Natural killer cell treated with Interleukin-12 subunit alpha and Interleukin-12 subunit beta and Interleukin-15 and Interleukin-18, amount 100 ng/mL, for 72 hours (primary cell): ENCODE data around the gene KCNAB2. TPM values are rescaled to one million over a fixed set of nuclear protein-coding genes. Genes with fewer than 3 reads are reported as not detected.
A peak's percentile ranks its signal among the peaks of the same experiment; 100 is the strongest.

Experiments
- ATAC-seq, 2 donors: fragments of 150-1000 bp; cut with Tn5 transposase in 1 of 2; sonication (Bioruptor Pico), chemical (Tn5 transposase) in 1 of 2; 2 replicates each; pipeline ENCODE4 v1.10.0; 2021
- DNase-seq: peaks from one replicate; pipeline ENCODE4 v3.0.0; 2022; ENCODE audit warnings: low spot score
- H3K27ac Mint-ChIP-seq, 2 donors: 1 replicate in 1 of 2; 2 replicates in 1 of 2; pipeline ENCODE4 v1.8.0; 2022; ENCODE audit warnings: mixed read lengths in 2 of 2, mild to moderate bottlenecking in 1 of 2, moderate library complexity in 1 of 2
- H3K27me3 Mint-ChIP-seq, 2 donors: 1 replicate in 1 of 2; 2 replicates in 1 of 2; pipeline ENCODE4 v1.8.0; 2022; ENCODE audit warnings: mixed read lengths in 2 of 2
- H3K36me3 Mint-ChIP-seq: one replicate; pipeline ENCODE4 v1.8.0; 2022; ENCODE audit warnings: mixed read lengths
- H3K4me1 Mint-ChIP-seq, 2 donors: 1 replicate in 1 of 2; 2 replicates in 1 of 2; pipeline ENCODE4 v1.8.0; 2022; ENCODE audit warnings: low read depth in 2 of 2, mixed read lengths in 2 of 2, mild to moderate bottlenecking in 1 of 2
- H3K4me3 Mint-ChIP-seq: one replicate; pipeline ENCODE4 v1.8.0; 2022; ENCODE audit warnings: mixed read lengths
- H3K9me3 Mint-ChIP-seq: 2 replicates; pipeline ENCODE4 v1.8.0; 2022; ENCODE audit warnings: mixed read lengths
- total RNA-seq, 2 donors: library from RNA; stranded (reverse); gene quantifications; one replicate each; pipeline ENCODE4 v1.2.3, GENCODE V29; 2022

Gene KCNAB2
- total RNA-seq, 2 donors from 2014 or later = 157 to 360 TPM

- peak overlapping the region in 1 of 2 donors; percentile 54 for H3K27ac Mint-ChIP-seq
- H3K4me1 Mint-ChIP-seq = peaks cover 0 to 6% of the 10 kb centered on the region in 2 donors
- no peak overlapping the region for H3K4me3 Mint-ChIP-seq
- ATAC-seq (no peak), DNase-seq (no peak)
- H3K36me3 Mint-ChIP-seq = peaks cover 5% of the 10 kb centered on the region
- no peaks in the 10 kb centered on the region for H3K9me3 Mint-ChIP-seq
- H3K27me3 Mint-ChIP-seq = no peaks in the 10 kb centered on the region
These were observed 52.9 kb downstream of the KCNAB2 start for GRCh38 chr1:6098303-6099215.

- no peak for DNase-seq
- Mint-ChIP-seq H3K9me3 (no peaks in the 10 kb centered on the region), H3K4me1 (peaks cover 0 to 6% of the 10 kb centered on the region in 2 donors), H3K4me3 (no peak overlapping the region), H3K36me3 (peaks cover 5% of the 10 kb centered on the region), H3K27ac (no peak overlapping the region), H3K27me3 (no peaks in the 10 kb centered on the region)
- no peak for ATAC-seq
These were observed 53.6 kb downstream of the KCNAB2 start for GRCh38 chr1:6099297-6099696.

- peaks cover 5% of the 10 kb centered on the region for H3K36me3 Mint-ChIP-seq
- H3K4me3 Mint-ChIP-seq = no peak overlapping the region
- H3K27me3 Mint-ChIP-seq = no peaks in the 10 kb centered on the region
- peaks cover 0 to 6% of the 10 kb centered on the region in 2 donors for H3K4me1 Mint-ChIP-seq
- no peaks in the 10 kb centered on the region for H3K9me3 Mint-ChIP-seq
- ATAC-seq = no peak
- H3K27ac Mint-ChIP-seq = no peak overlapping the region
- no peak for DNase-seq
These were observed 54.4 kb downstream of the KCNAB2 start for GRCh38 chr1:6099787-6100765.

- peaks cover 5% of the 10 kb centered on the region for H3K36me3 Mint-ChIP-seq
These were observed 55.4 kb downstream of the KCNAB2 start for GRCh38 chr1:6100861-6101783.

GRCh38 chr1:6101826-6102531, 56.3 kb downstream of the KCNAB2 start:
- peaks cover 0 to 6% of the 10 kb centered on the region in 2 donors for H3K4me1 Mint-ChIP-seq
- H3K9me3 Mint-ChIP-seq = no peaks in the 10 kb centered on the region
- H3K27ac Mint-ChIP-seq = no peak overlapping the region
- H3K27me3 Mint-ChIP-seq = no peaks in the 10 kb centered on the region
- DNase-seq (no peak), ATAC-seq (peak; percentile 16 to 32)
- no peak overlapping the region for H3K4me3 Mint-ChIP-seq
- peaks cover 5% of the 10 kb centered on the region for H3K36me3 Mint-ChIP-seq

More at GRCh38 chr1:6100861-6101783, 55.4 kb downstream of the KCNAB2 start:
- Mint-ChIP-seq H3K4me3 (no peak overlapping the region), H3K27me3 (no peaks in the 10 kb centered on the region), H3K4me1 (peaks cover 0 to 6% of the 10 kb centered on the region in 2 donors), H3K9me3 (no peaks in the 10 kb centered on the region), H3K27ac (no peak overlapping the region)
- no peak for ATAC-seq
- DNase-seq = no peak

GRCh38 chr1:6102532-6102845, 56.8 kb downstream of the KCNAB2 start:
- Mint-ChIP-seq H3K9me3 (no peaks in the 10 kb centered on the region), H3K4me3 (no peak overlapping the region), H3K27me3 (peaks cover 0 to 3% of the 10 kb centered on the region in 2 donors), H3K4me1 (peaks cover 0 to 6% of the 10 kb centered on the region in 2 donors), H3K36me3 (peaks cover 3% of the 10 kb centered on the region), H3K27ac (no peak overlapping the region)
- ATAC-seq (no peak), DNase-seq (no peak)

GRCh38 chr1:6103111-6103853, 57.6 kb downstream of the KCNAB2 start:
- H3K27me3 Mint-ChIP-seq = peaks cover 3 to 10% of the 10 kb centered on the region in 2 donors
- no peak overlapping the region for H3K4me3 Mint-ChIP-seq
- no peak for ATAC-seq
- no peak overlapping the region for H3K27ac Mint-ChIP-seq
- no peak for DNase-seq
- H3K9me3 Mint-ChIP-seq = peaks cover 1% of the 10 kb centered on the region
- no peaks in the 10 kb centered on the region for H3K36me3 Mint-ChIP-seq
- peaks cover 4 to 6% of the 10 kb centered on the region in 2 donors for H3K4me1 Mint-ChIP-seq

GRCh38 chr1:6103854-6104530, 58.3 kb downstream of the KCNAB2 start:
- H3K4me3 Mint-ChIP-seq = no peak overlapping the region
- ATAC-seq = no peak
- no peak for DNase-seq

GRCh38 chr1:6104631-6105030, 58.9 kb downstream of the KCNAB2 start:
- ATAC-seq (no peak), DNase-seq (no peak)
- no peaks in the 10 kb centered on the region for H3K36me3 Mint-ChIP-seq
- peaks cover 9 to 15% of the 10 kb centered on the region in 2 donors for H3K27me3 Mint-ChIP-seq
- peaks cover 3% of the 10 kb centered on the region for H3K9me3 Mint-ChIP-seq
- H3K27ac Mint-ChIP-seq = no peak overlapping the region
- H3K4me3 Mint-ChIP-seq = no peak overlapping the region
- peaks cover 7 to 8% of the 10 kb centered on the region in 2 donors for H3K4me1 Mint-ChIP-seq

More at GRCh38 chr1:6103854-6104530, 58.3 kb downstream of the KCNAB2 start:
- H3K9me3 Mint-ChIP-seq = peaks cover 3% of the 10 kb centered on the region
- peaks cover 9 to 15% of the 10 kb centered on the region in 2 donors for H3K27me3 Mint-ChIP-seq
- H3K27ac Mint-ChIP-seq = no peak overlapping the region
- H3K4me1 Mint-ChIP-seq = peaks cover 7 to 8% of the 10 kb centered on the region in 2 donors
- H3K36me3 Mint-ChIP-seq = no peaks in the 10 kb centered on the region

- Mint-ChIP-seq H3K27ac (no peak overlapping the region), H3K4me3 (no peak overlapping the region), H3K36me3 (no peaks in the 10 kb centered on the region), H3K27me3 (peaks cover 10 to 15% of the 10 kb centered on the region in 2 donors), H3K9me3 (peaks cover 3% of the 10 kb centered on the region), H3K4me1 (peaks cover 7 to 8% of the 10 kb centered on the region in 2 donors)
- ATAC-seq (no peak), DNase-seq (no peak)
These were observed 59.6 kb downstream of the KCNAB2 start for GRCh38 chr1:6105218-6105679.

GRCh38 chr1:6105763-6106162, 60.1 kb downstream of the KCNAB2 start:
- H3K9me3 Mint-ChIP-seq = peaks cover 3% of the 10 kb centered on the region
- H3K36me3 Mint-ChIP-seq = no peaks in the 10 kb centered on the region
- H3K4me1 Mint-ChIP-seq = peaks cover 7 to 8% of the 10 kb centered on the region in 2 donors
- peaks cover 11 to 15% of the 10 kb centered on the region in 2 donors for H3K27me3 Mint-ChIP-seq
- H3K4me3 Mint-ChIP-seq = no peak overlapping the region
- no peak overlapping the region for H3K27ac Mint-ChIP-seq
- DNase-seq (no peak), ATAC-seq (no peak)
